ENCODE results near the gene NANOS3. TPM values are rescaled to one million over a fixed set of nuclear protein-coding genes. Genes with fewer than 3 reads are reported as not detected.

NANOS3 gene
- total and polyA plus RNA-seq, 9 of the 15 experiments (the other 6 are each of a cell fraction or from before 2014, with no cell fraction given), result not detected

- TF ChIP-seq, protein P1, sequence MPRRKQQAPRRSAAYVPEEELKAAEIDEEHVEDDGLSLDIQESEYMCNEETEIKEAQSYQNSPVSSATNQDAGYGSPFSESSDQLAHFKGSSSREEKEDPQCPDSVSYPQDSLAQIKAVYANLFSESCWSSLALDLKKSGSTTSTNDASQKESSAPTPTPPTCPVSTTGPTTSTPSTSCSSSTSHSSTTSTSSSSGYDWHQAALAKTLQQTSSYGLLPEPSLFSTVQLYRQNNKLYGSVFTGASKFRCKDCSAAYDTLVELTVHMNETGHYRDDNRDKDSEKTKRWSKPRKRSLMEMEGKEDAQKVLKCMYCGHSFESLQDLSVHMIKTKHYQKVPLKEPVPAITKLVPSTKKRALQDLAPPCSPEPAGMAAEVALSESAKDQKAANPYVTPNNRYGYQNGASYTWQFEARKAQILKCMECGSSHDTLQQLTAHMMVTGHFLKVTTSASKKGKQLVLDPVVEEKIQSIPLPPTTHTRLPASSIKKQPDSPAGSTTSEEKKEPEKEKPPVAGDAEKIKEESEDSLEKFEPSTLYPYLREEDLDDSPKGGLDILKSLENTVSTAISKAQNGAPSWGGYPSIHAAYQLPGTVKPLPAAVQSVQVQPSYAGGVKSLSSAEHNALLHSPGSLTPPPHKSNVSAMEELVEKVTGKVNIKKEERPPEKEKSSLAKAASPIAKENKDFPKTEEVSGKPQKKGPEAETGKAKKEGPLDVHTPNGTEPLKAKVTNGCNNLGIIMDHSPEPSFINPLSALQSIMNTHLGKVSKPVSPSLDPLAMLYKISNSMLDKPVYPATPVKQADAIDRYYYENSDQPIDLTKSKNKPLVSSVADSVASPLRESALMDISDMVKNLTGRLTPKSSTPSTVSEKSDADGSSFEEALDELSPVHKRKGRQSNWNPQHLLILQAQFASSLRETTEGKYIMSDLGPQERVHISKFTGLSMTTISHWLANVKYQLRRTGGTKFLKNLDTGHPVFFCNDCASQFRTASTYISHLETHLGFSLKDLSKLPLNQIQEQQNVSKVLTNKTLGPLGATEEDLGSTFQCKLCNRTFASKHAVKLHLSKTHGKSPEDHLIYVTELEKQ (CRISPR knock-in tag; IDR thresholded peaks at IDR 0.05), result no peak
- TF ChIP-seq, protein P2, sequence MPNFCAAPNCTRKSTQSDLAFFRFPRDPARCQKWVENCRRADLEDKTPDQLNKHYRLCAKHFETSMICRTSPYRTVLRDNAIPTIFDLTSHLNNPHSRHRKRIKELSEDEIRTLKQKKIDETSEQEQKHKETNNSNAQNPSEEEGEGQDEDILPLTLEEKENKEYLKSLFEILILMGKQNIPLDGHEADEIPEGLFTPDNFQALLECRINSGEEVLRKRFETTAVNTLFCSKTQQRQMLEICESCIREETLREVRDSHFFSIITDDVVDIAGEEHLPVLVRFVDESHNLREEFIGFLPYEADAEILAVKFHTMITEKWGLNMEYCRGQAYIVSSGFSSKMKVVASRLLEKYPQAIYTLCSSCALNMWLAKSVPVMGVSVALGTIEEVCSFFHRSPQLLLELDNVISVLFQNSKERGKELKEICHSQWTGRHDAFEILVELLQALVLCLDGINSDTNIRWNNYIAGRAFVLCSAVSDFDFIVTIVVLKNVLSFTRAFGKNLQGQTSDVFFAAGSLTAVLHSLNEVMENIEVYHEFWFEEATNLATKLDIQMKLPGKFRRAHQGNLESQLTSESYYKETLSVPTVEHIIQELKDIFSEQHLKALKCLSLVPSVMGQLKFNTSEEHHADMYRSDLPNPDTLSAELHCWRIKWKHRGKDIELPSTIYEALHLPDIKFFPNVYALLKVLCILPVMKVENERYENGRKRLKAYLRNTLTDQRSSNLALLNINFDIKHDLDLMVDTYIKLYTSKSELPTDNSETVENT (CRISPR knock-in tag; IDR thresholded peaks at IDR 0.05), result no peak
- TF ChIP-seq ARNT (IDR thresholded peaks at IDR 0.05) (no peak), ZFP36 (IDR thresholded peaks at IDR 0.05; ENCODE audit: low read depth, low read length, partially characterized antibody) (no peak), FOS (IDR thresholded peaks at IDR 0.05; ENCODE audit: extremely low read depth, insufficient read length) (peak; percentile 91), PHF8 (IDR thresholded peaks at IDR 0.05; ENCODE audit: borderline replicate concordance, low read length) (peak; percentile 43; the same call in 1 of the 2 replicates), MAZ (CRISPR knock-in tag; conservative IDR thresholded peaks at IDR 0.05 in 1 of 2, IDR thresholded peaks at IDR 0.05 in 1 of 2) (peak; percentile 68 to 81; a peak in 2 of 4 replicates), RAD51 (IDR thresholded peaks at IDR 0.05; ENCODE audit: borderline replicate concordance, low read depth) (no peak), ZNF324 (CRISPR knock-in tag; IDR thresholded peaks at IDR 0.05) (no peak), KDM1A (IDR thresholded peaks at IDR 0.05) (no peak), HDAC8 (tag; IDR thresholded peaks at IDR 0.05) (no peak), ZNF445 (CRISPR knock-in tag; IDR thresholded peaks at IDR 0.05; ENCODE audit: low read depth) (no peak), ZNF76 (CRISPR knock-in tag; IDR thresholded peaks at IDR 0.05; ENCODE audit: borderline replicate concordance) (no peak), MTA2 (IDR thresholded peaks at IDR 0.05; ENCODE audit: low read depth) (no peak)
- TF ChIP-seq, protein P3, sequence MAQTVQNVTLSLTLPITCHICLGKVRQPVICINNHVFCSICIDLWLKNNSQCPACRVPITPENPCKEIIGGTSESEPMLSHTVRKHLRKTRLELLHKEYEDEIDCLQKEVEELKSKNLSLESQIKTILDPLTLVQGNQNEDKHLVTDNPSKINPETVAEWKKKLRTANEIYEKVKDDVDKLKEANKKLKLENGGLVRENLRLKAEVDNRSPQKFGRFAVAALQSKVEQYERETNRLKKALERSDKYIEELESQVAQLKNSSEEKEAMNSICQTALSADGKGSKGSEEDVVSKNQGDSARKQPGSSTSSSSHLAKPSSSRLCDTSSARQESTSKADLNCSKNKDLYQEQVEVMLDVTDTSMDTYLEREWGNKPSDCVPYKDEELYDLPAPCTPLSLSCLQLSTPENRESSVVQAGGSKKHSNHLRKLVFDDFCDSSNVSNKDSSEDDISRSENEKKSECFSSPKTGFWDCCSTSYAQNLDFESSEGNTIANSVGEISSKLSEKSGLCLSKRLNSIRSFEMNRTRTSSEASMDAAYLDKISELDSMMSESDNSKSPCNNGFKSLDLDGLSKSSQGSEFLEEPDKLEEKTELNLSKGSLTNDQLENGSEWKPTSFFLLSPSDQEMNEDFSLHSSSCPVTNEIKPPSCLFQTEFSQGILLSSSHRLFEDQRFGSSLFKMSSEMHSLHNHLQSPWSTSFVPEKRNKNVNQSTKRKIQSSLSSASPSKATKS (CRISPR knock-in tag; IDR thresholded peaks at IDR 0.05), result no peak
- TF ChIP-seq, protein P4, sequence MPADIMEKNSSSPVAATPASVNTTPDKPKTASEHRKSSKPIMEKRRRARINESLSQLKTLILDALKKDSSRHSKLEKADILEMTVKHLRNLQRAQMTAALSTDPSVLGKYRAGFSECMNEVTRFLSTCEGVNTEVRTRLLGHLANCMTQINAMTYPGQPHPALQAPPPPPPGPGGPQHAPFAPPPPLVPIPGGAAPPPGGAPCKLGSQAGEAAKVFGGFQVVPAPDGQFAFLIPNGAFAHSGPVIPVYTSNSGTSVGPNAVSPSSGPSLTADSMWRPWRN (IDR thresholded peaks at IDR 0.05; ENCODE audit: low read depth), result no peak
- TF ChIP-seq, protein P5, sequence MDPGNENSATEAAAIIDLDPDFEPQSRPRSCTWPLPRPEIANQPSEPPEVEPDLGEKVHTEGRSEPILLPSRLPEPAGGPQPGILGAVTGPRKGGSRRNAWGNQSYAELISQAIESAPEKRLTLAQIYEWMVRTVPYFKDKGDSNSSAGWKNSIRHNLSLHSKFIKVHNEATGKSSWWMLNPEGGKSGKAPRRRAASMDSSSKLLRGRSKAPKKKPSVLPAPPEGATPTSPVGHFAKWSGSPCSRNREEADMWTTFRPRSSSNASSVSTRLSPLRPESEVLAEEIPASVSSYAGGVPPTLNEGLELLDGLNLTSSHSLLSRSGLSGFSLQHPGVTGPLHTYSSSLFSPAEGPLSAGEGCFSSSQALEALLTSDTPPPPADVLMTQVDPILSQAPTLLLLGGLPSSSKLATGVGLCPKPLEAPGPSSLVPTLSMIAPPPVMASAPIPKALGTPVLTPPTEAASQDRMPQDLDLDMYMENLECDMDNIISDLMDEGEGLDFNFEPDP (CRISPR knock-in tag; IDR thresholded peaks at IDR 0.05), result no peak
These were observed 43.3 kb upstream of the NANOS3 start (continued) for GRCh38 chr19:13833330-13834243.
